Erythroblast (primary cell): ENCODE results near the gene NFYB.
"Not testable (repeated sequence)": the region's sequence is repeated elsewhere in the genome, so short reads cannot be mapped to it uniquely, and the experiment has no call there.

Source experiments
- DNase-seq, 2 experiments: peaks; one replicate each; lab custom pipeline; 2025; lab: John Stamatoyannopoulos, UW
- GATA1 ChIP-seq: IDR thresholded peaks from 2 replicates; pipeline ENCODE4 v1.6.1; 2011; ENCODE audit warnings: low read depth, mild to moderate bottlenecking, control low read depth, low read length, moderate library complexity
- POLR2A ChIP-seq: IDR thresholded peaks from 2 replicates; pipeline ENCODE4 v1.6.1; 2011; ENCODE audit warnings: mild to moderate bottlenecking, low read length

Gene NFYB

GRCh38 chr12:104142543-104142942 lies 4.5 kb upstream of the NFYB start:
- TF ChIP-seq GATA1: no peak
- no peak for TF ChIP-seq POLR2A
- no peak for DNase-seq

- TF ChIP-seq POLR2A (no peak), GATA1 (no peak)
- peak in 1 of 2 experiments; percentile 41 for DNase-seq
Observed at GRCh38 chr12:104138797-104139152, 765 bp upstream of the NFYB start.

- peak; percentile 66 to 69 for DNase-seq
Observed at GRCh38 chr12:104137001-104137901, 759 bp downstream of the NFYB start.

GRCh38 chr12:104136577-104136976 lies 1.4 kb downstream of the NFYB start:
- TF ChIP-seq POLR2A (no peak), GATA1 (no peak)
- no peak for DNase-seq

More at GRCh38 chr12:104137001-104137901, 759 bp downstream of the NFYB start:
- no peak for TF ChIP-seq GATA1
- no peak for TF ChIP-seq POLR2A

GRCh38 chr12:104134882-104135281 lies 3.1 kb downstream of the NFYB start:
- no peak for TF ChIP-seq GATA1
- TF ChIP-seq POLR2A: no peak
- no peak for DNase-seq

- no peak for DNase-seq
- TF ChIP-seq POLR2A: no peak
- TF ChIP-seq GATA1: no peak
Observed at GRCh38 chr12:104133866-104134265, 4.1 kb downstream of the NFYB start.

GRCh38 chr12:104133321-104133720 lies 4.7 kb downstream of the NFYB start:
- no peak for DNase-seq
- TF ChIP-seq POLR2A (no peak), GATA1 (no peak)

GRCh38 chr12:104132351-104132956 lies 5.6 kb downstream of the NFYB start:
- TF ChIP-seq POLR2A (no peak), GATA1 (no peak)
- DNase-seq: peak in 1 of 2 experiments; percentile 8

- TF ChIP-seq GATA1: no peak
- no peak for TF ChIP-seq POLR2A
- DNase-seq: no peak
Observed at GRCh38 chr12:104131609-104132008, 6.4 kb downstream of the NFYB start.

GRCh38 chr12:104130760-104131159 lies 7.2 kb downstream of the NFYB start:
- DNase-seq: no peak
- TF ChIP-seq GATA1: no peak

GRCh38 chr12:104126548-104126947 lies 11.5 kb downstream of the NFYB start:
- TF ChIP-seq POLR2A: no peak
- TF ChIP-seq GATA1: no peak
- DNase-seq: no peak

- DNase-seq: no peak
- TF ChIP-seq GATA1: no peak
- no peak for TF ChIP-seq POLR2A
Observed at GRCh38 chr12:104122298-104122697, 15.7 kb downstream of the NFYB start.

GRCh38 chr12:104121001-104121400 lies 17.0 kb downstream of the NFYB start:
- TF ChIP-seq POLR2A (no peak), GATA1 (no peak)
- DNase-seq: no peak

GRCh38 chr12:104115587-104115975 lies 22.4 kb downstream of the NFYB start:
- DNase-seq: no peak
- no peak for TF ChIP-seq POLR2A
- no peak for TF ChIP-seq GATA1

- not testable (repeated sequence) for DNase-seq
Observed at GRCh38 chr12:104114834-104115586, 23.0 kb downstream of the NFYB start.
